Skeletal muscle satellite cell (primary cell): ENCODE results near the gene IRAK3.
"Not testable (repeated sequence)": the region's sequence is repeated elsewhere in the genome, so short reads cannot be mapped to it uniquely, and the experiment has no call there.

Source experiments
- H3K27me3 ChIP-seq: 2 replicates; pipeline ENCODE4 v1.7.0; 2013; ENCODE audit warnings: low read length; ENCODE audit not compliant: control insufficient read depth, insufficient read depth
- H3K36me3 ChIP-seq: 2 replicates; pipeline ENCODE4 v1.7.0; 2013; ENCODE audit warnings: mild to moderate bottlenecking, control low read depth, low read length; ENCODE audit not compliant: insufficient read depth
- H3K4me1 ChIP-seq: 2 replicates; pipeline ENCODE4 v1.7.0; 2013; ENCODE audit warnings: low read length; ENCODE audit not compliant: control insufficient read depth, insufficient read depth
- H3K4me2 ChIP-seq: 2 replicates; pipeline ENCODE4 v1.7.0; 2013; ENCODE audit warnings: mild to moderate bottlenecking, low read length
- H3K4me3 ChIP-seq: 2 replicates; pipeline ENCODE4 v1.7.0; 2013; ENCODE audit warnings: low read length
- H3K9ac ChIP-seq: 2 replicates; pipeline ENCODE4 v1.7.0; 2013; ENCODE audit warnings: mild to moderate bottlenecking, low read depth, low read length, moderate library complexity
- H3K9me3 ChIP-seq: replicated peaks from 2 replicates; pipeline ENCODE4 v1.7.0; 2013; ENCODE audit warnings: mild to moderate bottlenecking, control low read depth, low read length

The IRAK3 gene

DNA sequence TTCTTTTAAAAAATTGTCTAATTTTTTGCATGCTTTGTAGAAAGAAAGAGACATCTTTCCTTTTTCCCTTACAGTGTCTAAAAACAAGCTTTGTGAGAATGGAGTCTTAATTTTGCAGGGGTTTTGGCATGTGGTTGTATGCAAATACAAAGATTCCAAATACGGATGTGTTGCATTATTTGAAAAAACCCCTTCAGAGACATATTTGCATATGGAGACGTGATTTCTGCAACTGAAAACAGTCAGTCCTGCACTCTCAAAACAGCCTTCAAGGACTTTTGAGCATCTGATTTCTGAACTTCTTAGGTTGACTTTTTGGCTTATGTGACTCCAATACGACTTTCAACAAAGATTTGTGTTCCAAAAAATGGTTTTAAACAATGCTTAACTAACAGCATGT lies 7.8 kb downstream of the IRAK3 start:
- H3K36me3 ChIP-seq, result no peaks in the 10 kb centered on the region
- no peak overlapping the region for H3K4me2 ChIP-seq
- H3K9ac ChIP-seq, result no peak overlapping the region
- peaks cover 8% of the 10 kb centered on the region for H3K4me1 ChIP-seq
- no peaks in the 10 kb centered on the region for H3K9me3 ChIP-seq
- no peaks in the 10 kb centered on the region for H3K27me3 ChIP-seq
- H3K4me3 ChIP-seq, result no peak overlapping the region

DNA sequence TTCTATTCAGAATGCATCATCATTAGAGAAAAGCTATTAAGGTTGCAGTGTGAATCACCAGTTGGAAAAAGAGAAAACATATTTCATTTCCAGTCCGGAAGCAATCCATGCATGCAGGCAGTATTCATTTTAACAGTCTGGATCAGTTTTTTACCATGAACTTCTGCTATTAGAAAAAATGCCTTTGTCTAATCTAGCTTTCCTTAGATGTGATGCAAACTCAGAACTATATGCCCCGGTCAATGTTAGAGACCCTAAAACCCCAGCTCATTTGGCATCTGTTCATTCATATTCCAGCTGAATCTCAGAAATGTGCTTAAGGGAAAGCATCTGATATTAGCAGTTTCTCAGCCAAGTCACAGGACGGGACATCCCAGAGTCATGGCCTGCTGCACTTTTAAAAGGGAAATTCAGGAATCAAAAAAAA lies 8.5 kb downstream of the IRAK3 start:
- Histone ChIP-seq H3K27me3 (no peaks in the 10 kb centered on the region), H3K9me3 (no peaks in the 10 kb centered on the region), H3K4me3 (no peak overlapping the region), H3K36me3 (no peaks in the 10 kb centered on the region), H3K4me2 (peak overlapping the region; percentile 19), H3K4me1 (peaks cover 8% of the 10 kb centered on the region), H3K9ac (no peak overlapping the region)

DNA sequence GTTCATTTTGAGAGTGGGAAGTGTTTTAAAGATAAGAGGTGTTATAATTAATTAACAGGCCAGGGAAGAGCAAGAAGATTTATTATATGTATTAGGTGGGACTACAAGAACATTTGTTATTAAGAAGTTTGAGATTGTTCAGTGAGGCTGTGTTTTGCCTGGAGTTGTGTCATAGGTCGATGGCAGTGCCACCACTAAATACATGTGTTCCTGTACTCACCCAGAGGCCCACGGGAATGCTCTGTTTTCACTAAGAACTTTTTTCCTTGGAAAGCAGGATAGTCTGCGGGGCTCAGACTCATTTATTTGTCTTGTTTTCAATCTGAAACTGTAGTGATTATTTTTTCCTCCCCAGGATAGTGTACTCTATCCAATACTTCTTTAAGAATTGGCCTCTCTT lies 10.1 kb downstream of the IRAK3 start:
- Histone ChIP-seq H3K9me3 (no peaks in the 10 kb centered on the region), H3K27me3 (no peaks in the 10 kb centered on the region), H3K4me2 (no peak overlapping the region), H3K36me3 (no peaks in the 10 kb centered on the region), H3K9ac (no peak overlapping the region), H3K4me3 (no peak overlapping the region), H3K4me1 (peaks cover 8% of the 10 kb centered on the region)

DNA sequence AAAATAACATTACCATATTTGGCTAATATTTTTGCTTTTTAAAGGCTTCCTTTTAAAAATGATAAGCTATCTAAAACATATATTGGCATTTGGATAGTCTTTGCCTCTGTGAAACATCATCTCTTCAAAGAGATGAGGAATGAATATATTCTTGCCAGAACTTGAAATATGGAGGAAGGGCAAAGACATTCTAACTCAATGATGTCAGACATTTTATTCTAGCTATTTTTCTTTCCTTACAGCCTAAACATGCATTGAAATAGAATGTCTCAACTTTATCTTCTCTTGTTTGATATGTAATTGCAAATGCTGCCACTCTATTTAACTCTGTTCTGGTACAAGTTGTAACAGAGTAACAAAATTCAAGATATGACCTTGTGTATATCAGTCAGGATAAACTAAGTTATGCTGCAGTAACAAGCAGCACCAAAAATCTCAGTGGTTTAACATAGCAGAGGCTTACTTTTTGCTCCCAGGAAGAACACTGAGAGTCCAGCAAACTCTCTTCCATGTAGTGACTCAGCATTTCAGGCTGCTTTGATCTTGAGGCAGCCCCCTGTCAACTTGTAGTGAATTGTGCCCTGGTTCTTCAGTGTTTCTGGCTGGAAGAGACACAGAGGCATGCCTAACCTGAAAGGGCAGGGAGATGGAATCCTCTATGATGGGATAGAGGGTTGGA lies 11.0 kb downstream of the IRAK3 start:
- H3K4me1 ChIP-seq, result peaks cover 8% of the 10 kb centered on the region
- H3K9ac ChIP-seq, result no peak overlapping the region
- no peaks in the 10 kb centered on the region for H3K27me3 ChIP-seq
- H3K4me3 ChIP-seq, result no peak overlapping the region
- no peaks in the 10 kb centered on the region for H3K36me3 ChIP-seq
- H3K4me2 ChIP-seq, result no peak overlapping the region
- H3K9me3 ChIP-seq, result no peaks in the 10 kb centered on the region

DNA sequence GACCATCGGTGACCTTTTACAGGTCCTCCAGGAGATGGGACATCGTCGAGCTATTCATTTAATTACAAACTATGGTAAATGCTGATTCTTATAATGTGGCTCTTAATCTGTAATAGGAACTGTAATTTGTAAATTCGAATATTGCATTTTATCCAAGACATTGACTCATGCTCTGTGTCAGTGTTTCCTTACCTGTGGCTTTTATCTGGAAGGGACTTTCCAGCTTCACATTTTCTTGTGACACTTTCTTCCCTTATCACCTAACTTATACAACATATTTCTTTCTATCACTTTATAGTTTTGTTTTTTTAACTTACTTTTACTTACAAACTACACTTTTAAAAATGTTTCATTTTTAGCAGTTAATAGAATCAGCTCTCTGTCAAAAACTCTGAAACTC lies 14.8 kb downstream of the IRAK3 start:
- no peaks in the 10 kb centered on the region for H3K9me3 ChIP-seq
- H3K36me3 ChIP-seq, result no peaks in the 10 kb centered on the region
- no peak overlapping the region for H3K4me2 ChIP-seq
- H3K4me3 ChIP-seq, result no peak overlapping the region
- no peak overlapping the region for H3K9ac ChIP-seq
- no peaks in the 10 kb centered on the region for H3K27me3 ChIP-seq
- no peaks in the 10 kb centered on the region for H3K4me1 ChIP-seq

DNA sequence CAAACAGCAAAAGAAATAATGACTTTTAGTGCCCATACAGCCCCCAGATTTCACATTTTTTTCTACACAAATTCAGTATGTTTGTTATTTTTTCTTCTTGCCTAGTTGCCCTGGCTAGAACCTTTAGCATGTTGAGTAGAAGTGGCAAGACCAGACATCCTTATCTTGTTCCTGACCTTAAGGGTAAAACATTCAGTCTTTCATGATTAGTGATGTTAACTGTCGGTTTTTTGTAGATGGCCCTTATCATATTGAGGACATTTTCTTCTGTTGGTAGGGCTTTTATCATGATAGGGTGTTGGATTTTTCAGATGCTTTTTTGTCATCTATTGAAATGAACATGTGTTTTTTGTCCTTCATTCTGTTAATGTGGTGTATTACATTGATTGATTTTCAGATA lies 17.1 kb downstream of the IRAK3 start:
- H3K4me1 ChIP-seq, result peaks cover 7% of the 10 kb centered on the region
- H3K27me3 ChIP-seq, result no peaks in the 10 kb centered on the region
- no peak overlapping the region for H3K4me2 ChIP-seq
- H3K9me3 ChIP-seq, result no peaks in the 10 kb centered on the region
- no peaks in the 10 kb centered on the region for H3K36me3 ChIP-seq
- no peak overlapping the region for H3K4me3 ChIP-seq
- no peak overlapping the region for H3K9ac ChIP-seq

DNA sequence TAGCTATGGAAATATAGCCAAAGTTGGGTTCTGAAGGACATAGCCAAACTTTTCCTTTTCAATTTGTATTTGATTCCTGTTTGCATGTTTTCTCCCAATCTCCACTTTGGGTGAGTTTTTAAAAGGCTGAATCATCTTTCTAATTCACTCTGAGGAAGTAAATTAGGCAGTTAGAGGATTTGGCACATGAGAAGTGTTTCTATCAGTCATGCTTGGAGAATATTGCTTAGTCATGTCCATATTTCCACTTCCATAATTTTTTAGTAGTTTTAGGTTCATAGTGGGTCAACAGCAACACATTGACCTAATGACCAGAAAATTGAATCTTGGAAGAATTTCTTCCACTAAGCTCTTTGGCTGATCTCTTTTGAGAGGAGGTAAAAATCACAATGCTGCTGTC lies 21.8 kb downstream of the IRAK3 start:
- Histone ChIP-seq H3K4me2 (no peak overlapping the region), H3K4me1 (peaks cover 8% of the 10 kb centered on the region), H3K9me3 (no peaks in the 10 kb centered on the region), H3K4me3 (no peak overlapping the region), H3K27me3 (no peaks in the 10 kb centered on the region), H3K36me3 (no peaks in the 10 kb centered on the region), H3K9ac (no peak overlapping the region)

DNA sequence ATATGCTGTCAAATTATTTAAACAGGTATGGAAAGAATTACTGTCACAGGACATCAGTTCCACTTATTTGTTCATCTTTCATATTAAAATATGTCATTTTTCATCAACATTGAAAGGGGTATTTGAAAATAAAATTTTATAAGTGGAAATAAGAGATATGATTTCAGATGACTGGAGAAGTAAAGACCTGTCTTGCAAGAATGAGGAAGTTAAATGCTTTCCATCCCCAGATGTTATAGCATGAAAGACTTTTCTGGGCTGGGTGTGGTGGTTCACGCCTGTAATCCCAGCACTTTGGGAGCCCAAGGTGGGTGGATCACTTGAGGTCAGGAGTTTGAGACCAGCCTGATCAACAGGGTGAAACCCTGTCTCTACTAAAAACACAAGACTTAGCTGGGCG lies 22.6 kb downstream of the IRAK3 start:
- not testable (repeated sequence) for H3K4me2 ChIP-seq, H3K4me3 ChIP-seq, H3K27me3 ChIP-seq, H3K9ac ChIP-seq, H3K36me3 ChIP-seq, H3K4me1 ChIP-seq, H3K9me3 ChIP-seq

DNA sequence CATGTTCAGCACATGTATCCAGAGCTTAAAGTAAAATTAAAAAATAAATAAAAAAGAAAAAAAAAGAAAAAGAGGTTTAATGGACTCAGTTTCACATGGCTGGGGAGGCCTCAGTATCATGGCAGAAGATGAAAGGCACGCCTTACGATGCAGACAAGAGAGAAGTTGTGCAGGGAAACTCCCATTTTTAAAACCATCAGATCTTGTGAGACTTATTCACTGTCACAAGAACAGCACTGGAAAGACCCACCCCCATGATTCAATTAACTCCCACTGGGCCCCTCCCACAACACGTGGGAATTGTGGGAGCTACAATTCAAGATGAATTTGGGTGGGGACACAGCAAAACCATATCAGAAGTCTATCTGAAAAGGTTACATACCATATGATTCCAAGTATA lies 24.0 kb downstream of the IRAK3 start:
- not testable (repeated sequence) for H3K4me1 ChIP-seq, H3K9ac ChIP-seq, H3K4me3 ChIP-seq, H3K4me2 ChIP-seq, H3K9me3 ChIP-seq, H3K36me3 ChIP-seq, H3K27me3 ChIP-seq

DNA sequence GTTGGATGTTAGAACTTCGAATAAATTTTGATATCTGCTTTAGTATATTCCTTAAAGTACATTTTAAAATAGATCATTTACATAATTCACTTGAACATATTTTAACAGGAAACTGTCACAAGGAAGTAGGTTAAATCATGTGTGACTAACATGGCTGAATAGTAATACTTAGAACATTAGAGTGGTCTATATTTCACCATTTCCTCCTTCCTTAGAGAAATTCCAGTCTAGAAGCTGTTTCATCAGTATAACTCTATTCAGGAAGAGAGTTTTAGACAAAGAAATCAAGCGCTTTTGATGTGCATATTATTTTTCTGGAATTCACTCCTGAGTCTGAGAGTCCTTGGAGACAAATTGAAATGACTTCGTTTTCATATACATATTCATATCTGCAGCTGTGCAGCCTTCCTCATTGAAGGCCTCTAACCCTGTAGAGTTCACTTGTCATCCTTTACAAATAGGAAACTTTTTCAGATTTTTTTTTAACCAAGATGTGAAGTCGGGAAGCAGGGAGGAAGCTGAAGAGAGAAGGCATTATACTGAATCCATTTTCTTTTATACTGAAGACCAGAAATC lies 28.4 kb downstream of the IRAK3 start:
- no peaks in the 10 kb centered on the region for H3K36me3 ChIP-seq
- no peak overlapping the region for H3K4me2 ChIP-seq
- no peaks in the 10 kb centered on the region for H3K4me1 ChIP-seq
- no peaks in the 10 kb centered on the region for H3K9me3 ChIP-seq
- H3K9ac ChIP-seq, result no peak overlapping the region
- H3K27me3 ChIP-seq, result no peaks in the 10 kb centered on the region
- no peak overlapping the region for H3K4me3 ChIP-seq

DNA sequence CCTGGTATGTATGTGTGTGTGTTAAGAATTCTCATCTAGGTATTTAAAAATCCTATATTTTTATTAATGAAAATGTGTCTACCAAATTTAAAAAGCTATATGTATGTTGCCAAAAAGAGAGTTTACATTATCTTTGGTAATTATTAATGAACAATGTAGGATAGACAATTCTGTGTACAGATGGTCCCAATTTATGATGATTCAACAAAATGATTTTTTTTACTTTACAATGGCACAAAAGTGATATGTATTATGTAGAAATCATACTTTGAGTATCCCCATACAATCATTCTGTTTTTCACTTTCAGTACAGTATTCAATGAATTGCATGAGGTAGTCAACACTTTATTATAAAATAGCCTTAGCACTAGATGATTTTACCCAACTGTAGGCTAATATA lies 39.4 kb downstream of the IRAK3 start:
- Histone ChIP-seq H3K9ac (no peak overlapping the region), H3K4me2 (no peak overlapping the region), H3K27me3 (no peaks in the 10 kb centered on the region), H3K4me3 (no peak overlapping the region), H3K9me3 (no peaks in the 10 kb centered on the region), H3K36me3 (no peaks in the 10 kb centered on the region), H3K4me1 (no peaks in the 10 kb centered on the region)

DNA sequence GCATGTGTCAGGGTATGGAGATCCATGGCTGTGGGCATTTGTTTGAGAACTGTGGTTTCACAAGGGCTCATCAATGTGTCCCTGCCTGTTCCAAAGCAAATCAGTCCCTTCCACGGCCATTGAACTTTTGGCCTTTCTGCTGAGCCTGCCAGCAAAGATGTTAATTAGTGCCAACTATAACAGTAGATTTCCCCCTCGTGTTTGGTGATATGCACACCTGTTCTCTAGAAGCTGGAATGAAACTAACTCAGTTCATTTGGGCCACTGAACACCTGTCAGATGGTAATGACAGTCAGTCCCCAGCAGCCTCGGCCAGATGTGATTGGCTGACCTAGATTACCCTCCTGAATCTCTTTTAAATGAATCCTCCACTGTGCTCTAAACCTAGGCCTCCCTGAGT lies 43.2 kb downstream of the IRAK3 start:
- no peaks in the 10 kb centered on the region for H3K9me3 ChIP-seq
- H3K4me1 ChIP-seq, result no peaks in the 10 kb centered on the region

More for the DNA sequence above, 43.2 kb downstream of the IRAK3 start:
- no peak overlapping the region for H3K4me3 ChIP-seq
- no peak overlapping the region for H3K9ac ChIP-seq
- no peaks in the 10 kb centered on the region for H3K27me3 ChIP-seq
- no peaks in the 10 kb centered on the region for H3K36me3 ChIP-seq
- H3K4me2 ChIP-seq, result no peak overlapping the region
